Hematopoietic multipotent progenitor cell treated with erythropoietin and hydrocortisone succinate and interleukin-3 and kit ligand, for 8 days (in vitro differentiated cells): ENCODE measurements around the gene NUDT6.

Experiments
- DNase-seq: peaks from one replicate; pipeline ENCODE4 v3.0.0-alpha.2; 2015

NUDT6 gene

DNA sequence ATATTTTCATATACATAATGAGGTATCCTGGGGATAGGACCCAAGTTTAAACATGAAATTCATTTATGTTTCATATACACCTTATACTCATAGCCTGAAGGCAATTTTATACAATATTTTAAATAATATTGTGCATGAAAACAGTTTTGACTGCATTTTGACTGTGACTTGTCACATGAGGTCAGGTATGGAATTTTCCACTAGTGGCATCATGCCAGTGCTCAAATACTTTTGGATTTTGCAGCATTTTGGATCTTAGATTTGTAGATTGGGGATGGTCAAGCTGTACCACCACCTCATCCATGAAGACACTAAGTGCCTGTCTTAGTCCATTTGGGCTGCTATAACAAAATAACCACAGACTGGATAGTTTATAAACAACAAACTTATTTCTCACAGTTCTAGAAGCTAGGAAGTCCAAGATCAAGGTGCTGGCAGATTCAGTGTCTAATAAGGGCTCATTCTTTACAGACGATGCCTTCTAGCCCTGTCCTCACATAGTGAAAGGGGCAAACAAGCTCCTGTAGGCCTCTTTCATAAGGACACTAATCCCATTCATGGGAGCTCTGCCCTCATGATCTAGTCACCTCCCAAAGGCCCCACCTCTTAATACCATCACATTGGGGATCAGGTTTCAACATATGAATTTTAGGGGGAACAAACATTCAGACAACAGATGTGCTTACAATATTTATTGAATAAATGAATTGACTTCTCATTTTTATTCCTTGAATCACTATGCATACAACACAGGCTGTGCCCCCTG, 9.4 kb downstream of the NUDT6 start:
- no peak for DNase-seq

DNA sequence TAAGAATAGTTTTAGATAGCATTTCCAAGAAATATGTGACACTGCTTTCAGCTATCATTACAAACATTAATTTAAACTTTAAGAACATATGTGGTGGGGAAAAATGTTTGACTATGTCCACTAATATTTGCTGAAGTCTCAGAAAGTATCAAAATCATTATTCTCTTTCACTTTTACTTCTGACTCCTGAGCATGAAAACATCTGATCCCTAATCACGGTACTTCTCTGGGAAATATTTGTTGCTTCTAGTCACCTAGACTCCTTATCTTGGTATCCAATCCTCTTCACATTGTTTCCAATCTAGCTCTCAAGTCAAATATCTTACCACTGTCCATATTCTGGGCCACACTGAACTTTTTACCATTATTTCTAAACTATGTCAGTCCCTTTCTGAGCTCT, 10.8 kb downstream of the NUDT6 start:
- no peak for DNase-seq

DNA sequence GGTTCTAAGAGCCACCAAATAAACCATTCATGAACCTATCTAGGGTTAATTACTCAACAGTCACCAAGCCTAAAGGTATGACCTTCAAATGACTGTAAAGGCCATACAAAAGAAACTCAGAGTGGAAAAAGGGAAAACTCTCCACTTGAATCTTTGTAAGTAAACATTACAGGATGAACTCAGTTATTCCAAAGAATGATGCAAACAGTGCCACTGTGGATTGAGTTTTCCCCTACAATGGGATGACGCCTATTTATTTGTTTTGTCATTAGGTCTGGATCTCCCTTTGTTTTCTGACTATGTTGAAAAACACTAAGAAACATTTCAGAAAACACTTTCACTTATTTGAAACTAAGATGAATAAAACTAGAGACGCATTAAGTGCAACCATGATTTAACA, 12.7 kb downstream of the NUDT6 start:
- no peak for DNase-seq

DNA sequence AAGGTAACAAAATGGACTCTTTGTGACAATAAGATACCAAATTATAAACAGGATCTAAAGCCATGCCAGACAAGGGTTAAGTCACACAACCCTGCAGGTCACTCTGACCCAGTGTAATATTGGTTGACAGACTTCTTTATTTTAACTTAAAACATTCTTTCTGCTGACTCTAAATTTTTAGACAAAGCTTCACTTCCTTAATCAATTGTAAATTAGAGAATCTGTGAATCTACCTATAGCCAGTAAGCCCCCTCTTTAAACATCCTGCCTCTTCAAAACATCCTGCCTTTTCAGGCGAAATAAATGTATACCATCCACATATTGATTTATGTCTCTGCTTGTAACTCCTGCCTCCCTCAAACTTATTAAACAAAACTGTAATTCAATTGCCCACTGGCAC, 14.2 kb downstream of the NUDT6 start:
- DNase-seq, result no peak

DNA sequence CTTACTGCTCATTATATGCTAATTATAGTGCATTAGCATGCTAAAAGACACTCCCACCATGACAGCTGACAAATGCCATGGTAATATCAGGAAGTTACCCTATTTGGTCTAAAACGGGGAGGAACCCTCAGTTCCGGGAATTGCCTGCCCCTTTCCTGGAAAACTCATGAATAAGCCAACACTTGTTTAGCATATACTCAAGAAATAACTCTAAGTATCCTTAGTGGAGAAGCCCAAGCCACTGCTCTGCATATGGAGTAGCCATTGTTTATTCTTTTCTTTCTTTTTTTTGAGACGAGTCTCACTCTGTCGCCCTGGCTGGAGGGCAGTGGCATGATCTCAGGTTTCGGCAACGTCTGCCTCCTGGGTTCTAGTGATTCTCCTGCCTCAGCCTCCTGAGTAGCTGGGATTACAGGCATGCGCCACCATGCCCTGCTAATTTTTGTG, 15.5 kb downstream of the NUDT6 start:
- DNase-seq, result peak; percentile 30

DNA sequence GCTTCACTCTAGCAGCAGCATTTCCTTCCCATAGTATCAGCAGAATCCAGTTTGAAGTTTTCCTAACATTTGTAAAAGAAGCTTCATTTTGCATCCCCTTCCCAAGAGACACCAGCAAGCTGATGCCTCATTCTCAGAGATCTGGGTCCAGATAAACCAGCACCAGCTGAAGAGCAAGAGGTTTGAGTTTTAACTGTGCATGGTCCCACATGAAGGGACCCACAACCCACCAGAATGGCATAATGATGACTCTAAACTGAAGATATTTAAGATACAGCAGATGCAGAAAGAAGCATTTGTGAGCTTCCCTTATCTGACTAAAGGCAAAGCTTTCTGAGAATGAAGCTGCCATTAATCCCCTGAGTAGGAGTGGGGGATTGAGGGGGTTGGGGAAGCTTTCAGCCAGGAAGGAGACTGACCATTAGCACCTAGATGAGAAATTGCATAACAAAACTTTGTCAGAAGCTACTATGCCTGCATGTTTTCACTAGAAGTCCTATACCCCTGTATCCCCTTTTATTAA, 18.6 kb downstream of the NUDT6 start:
- no peak for DNase-seq

DNA sequence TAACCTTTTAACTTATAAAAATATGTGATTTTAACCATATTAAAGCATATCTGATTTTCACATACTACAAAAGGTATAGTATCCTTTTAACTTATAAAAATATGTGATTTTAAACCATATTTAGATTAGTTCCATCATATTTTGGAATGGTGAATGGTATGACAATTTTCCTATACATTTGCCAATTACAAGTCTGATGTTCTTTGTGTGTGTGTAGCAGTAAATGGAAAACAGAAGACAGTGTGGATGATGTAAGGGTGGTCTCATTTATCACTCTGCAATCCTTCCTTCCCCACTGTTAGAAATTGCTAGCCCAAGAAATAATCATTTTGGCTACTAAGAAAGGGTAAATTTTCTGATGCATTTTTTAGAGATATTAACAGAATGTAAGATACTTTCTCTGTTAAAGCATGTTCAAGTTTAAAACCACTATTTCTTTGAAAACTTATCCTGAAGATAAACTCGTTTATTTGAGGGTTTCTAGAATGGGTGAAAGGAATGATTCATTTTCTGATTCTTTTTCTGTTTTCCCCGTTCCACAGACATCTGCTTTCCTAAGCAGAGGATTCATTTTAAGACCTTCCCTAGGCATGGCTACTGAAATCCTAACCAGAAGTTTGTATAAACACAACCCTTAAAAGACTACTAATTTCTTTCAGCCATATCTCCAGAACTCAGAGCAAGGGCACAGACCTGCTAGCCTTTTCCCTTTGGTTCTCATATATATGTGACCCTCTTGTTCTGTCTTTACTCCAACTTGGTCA, 21.0 kb downstream of the NUDT6 start:
- DNase-seq, result no peak

DNA sequence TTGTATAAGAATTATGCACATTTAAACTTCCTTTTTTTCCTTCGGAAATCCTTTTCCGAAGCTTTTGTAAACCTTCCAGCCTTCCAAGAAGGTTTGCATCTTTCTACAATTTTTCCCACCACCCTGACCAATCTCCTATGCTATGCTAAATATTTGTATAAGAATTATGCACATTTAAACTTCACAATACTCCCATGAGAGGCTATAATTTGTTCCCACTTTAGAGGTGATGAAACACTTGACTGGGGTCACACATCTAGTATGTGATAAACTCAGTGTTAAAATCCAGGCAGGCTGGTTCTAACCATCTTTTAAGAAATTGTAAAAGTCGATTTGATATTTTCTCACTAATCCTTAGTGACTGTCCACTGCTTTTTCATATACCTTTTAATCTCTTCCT, 22.1 kb downstream of the NUDT6 start:
- DNase-seq, result no peak

DNA sequence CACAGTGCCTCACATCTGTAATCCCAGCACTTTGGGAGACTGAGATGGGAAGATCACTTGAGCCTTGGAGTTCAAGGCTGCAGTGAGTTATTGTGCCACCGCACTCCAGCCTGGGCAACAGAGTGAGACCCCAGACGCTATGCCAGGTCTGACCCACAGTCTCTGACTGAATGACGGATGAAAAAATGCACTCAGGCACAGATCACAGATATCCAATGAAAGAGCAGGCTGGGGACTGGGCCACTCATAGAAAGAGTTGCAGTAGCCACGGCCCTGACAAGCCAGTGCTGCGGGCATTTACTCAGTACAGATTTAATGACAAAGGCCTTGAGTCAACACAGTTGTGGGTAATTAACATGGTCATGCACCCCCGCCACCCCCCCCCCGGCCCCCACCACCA, 22.7 kb downstream of the NUDT6 start:
- DNase-seq, result no peak

DNA sequence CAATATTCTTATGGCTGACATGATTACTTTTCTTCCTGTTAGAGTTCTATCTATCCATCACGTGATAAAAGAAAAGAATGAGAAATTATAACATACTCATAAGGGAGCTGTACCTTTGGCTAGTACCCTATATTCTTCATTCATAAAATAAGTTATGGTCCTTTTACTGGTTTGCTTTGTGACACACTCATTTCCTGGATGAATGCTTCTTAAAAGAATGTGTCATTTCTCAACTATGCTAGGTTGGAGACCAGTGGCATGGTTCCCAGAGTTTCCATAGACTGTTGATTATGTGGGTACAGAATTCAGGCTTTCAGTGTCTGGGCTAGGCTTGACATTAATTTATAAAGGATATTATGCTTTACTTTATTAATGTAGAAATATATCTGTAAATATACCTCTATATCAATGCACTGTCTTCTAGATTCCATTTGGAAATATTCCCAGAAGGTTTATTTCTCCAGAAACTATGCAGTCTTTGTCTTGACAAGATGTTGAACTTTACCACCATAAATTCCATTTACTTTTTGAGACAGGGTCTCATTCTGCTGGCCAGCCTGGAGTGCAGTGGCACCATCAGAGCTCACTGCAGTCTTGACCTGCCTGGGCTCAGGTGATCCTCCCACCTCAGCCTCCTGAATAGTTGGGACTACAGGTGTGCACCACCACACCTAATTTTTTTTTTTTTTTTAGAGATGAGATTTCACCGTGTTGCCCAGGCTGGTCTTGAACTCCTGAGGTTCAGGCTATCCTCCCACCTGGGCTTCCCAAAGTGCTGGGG, 23.8 kb downstream of the NUDT6 start:
- no peak for DNase-seq

DNA sequence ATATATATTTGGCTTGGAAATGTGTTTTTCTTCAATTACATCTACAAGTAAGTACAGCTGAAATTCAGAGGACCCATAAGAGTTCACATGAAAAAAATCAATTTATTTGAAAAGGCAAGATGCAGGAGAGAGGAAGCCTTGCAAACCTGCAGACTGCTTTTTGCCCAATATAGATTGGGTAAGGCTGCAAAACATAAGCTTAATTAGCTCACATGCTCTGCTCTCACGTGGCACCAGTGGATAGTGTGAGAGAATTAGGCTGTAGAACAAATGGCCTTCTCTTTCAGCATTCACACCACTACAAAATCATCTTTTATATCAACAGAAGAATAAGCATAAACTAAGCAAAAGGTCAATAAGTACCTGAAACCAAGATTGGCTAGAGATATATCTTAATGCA, 26.1 kb downstream of the NUDT6 start:
- no peak for DNase-seq

DNA sequence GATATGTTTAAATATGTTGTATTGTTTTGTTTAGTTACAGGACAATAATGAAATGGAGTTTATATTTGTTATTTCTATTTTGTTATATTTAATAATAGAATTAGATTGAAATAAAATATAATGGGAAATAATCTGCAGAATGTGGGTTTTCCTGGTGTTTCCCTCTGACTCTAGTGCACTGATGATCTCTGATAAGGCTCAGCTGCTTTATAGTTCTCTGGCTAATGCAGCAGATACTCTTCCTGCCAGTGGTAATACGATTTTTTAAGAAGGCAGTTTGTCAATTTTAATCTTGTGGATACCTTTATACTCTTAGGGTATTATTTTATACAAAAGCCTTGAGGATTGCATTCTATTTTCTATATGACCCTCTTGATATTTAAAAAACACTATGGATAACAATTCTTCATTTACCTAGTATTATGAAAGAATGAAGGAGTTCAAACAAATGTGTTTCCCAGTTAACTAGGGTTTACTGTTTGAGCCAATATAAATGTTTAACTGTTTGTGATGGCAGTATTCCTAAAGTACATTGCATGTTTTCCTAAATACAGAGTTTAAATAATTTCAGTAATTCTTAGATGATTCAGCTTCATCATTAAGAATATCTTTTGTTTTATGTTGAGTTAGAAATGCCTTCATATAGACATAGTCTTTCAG, 26.9 kb downstream of the NUDT6 start:
- DNase-seq, result no peak

DNA sequence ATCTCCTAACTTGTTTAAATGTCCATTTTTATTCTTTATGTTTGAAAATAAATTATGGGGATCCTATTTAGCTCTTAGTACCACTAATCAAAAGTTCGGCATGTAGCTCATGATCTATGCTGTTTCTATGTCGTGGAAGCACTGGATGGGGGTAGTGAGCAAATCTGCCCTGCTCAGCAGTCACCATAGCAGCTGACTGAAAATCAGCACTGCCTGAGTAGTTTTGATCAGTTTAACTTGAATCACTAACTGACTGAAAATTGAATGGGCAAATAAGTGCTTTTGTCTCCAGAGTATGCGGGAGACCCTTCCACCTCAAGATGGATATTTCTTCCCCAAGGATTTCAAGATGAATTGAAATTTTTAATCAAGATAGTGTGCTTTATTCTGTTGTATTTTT, 27.6 kb downstream of the NUDT6 start:
- no peak for DNase-seq

DNA sequence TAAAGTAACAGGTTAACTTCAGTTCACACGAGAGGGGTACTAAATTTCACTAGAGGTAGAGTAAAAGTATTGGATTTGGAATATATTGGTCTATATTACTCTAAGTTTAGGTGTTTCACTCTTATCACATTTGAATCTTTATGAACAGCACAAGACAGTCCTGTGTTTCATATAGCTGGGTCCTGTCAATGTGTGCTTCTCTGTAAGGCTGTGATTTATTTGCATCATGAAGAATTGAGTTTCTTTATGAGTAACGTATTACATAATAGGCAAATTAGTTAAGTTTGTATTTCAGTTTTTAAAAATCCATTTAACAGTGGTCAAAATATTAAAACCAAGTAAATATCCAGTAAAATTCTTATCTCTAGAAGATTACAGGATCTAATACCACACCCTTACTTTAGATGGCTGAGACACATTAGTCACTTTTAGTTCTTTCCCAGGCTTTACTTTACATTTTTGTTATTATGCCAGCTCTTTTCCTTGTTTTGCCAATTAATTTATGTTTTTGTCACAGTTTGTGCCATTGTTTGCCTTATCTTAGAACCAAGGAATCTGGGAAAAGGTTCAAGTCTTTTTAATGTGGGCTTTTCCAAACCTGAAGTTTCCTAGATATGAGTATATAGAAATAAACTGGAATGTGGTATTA, 32.1 kb downstream of the NUDT6 start:
- no peak for DNase-seq

DNA sequence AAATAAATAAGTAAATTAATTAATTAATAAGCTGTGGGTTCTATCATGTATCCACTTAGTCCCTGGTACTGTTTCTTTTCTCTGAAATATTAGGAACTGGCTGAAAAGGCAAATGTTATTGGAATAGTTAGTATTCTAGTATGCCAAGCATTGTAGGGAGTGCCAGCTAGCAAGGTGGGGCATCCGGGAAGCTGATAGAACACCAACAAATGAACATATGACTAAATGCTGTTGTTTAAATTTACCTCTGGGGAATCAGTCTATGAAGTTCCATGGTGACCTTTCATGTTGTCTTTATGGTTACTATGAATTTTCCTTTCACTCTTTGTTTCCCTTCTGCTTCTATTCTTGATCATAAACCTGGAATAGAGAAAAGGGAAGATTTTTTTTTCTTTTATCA, 32.7 kb downstream of the NUDT6 start:
- DNase-seq, result no peak

DNA sequence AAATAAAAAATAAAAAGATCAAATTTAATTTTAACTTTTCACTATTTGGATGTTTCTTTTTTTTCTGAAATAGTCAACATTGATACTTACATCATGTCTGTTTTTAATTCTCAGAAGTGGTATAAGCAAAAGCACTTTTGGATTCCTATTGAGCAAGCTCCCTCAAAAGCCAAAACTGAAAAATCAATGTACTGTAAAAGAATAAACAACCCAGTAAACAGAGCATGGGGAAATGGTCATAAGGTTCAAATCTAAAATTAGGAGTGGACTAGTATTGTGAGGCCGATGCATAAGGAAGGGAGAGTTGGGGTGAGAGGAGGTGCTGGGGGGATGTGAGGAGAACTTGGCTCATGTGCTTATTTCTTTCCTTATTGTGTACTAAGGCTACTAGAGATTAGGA, 37.9 kb downstream of the NUDT6 start:
- DNase-seq, result no peak

DNA sequence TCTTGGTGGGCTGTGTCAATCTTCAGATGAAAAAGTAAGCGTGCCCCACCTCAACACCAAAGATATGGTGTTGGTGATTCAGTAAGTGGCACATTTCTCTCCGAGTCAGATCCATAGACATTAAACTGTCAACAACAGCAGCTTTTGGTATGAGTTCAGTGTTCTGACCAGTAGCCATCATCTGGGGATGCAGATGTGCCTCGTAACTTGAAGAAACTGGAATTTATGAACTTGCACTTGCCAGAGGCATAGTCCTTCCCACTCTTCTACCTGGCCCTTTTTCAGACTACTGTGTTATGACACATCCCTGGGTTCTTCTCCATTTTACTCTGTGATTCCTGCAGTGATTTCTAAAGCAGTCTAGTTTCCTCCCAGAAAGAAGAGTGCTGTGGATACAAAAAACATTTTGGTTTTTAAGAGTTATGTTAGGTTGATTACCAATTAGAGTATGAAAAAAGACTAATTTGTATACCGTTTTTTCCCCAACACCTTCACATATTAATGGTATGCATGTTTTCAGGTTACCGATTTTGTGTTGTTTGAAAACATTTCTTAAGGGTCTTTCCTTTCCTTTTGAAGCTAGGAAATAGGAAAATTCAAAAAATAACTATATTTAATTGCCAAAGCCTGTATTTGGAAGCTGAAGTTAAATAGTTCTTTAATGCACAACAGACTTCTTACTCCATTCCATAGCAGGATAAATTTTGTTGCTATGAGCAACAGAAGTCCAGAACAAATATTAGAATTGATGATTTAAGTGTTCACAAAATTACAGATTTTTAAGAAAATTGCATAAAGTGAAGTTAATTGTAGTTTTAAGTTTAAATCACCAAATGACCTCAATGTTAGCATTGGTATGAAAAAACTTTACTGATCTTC, 39.3 kb downstream of the NUDT6 start:
- no peak for DNase-seq

DNA sequence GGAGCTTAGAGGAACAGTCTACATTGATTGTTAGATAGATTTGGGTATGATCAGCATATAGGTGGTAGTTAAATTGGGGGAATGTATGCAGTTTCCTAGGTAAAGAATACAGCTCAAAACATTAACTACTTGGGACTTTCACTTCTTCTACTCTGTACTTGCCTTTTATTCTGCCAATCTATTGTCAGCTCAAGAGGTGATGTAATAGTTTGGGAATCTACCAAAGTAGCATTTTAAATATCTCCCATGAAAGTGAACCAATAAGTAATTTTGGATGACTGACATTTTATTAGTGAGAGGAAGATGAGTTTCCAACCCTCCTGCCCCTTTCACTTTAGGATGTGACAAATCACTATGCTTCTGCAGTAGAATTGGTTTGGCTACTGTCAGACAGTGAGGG, 43.4 kb downstream of the NUDT6 start:
- no peak for DNase-seq

DNA sequence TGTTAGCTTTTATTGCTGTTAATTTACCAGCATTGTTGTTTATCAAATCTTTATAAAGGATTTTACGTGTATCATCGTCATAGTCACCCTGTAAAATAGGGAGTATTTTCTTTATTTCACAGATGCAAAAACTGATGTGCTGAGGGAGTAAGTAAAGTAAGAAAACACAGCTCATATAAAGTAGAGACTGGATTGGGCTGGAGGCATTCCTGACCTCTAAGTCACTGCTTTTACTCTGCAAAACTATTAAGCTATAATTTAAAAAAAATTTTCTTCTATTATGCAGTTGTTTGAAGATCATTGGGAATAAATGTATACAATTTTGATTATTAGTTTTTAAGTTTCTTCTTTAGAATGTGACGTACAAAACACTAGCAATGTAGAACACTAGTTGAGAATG, 45.9 kb downstream of the NUDT6 start:
- DNase-seq, result no peak

DNA sequence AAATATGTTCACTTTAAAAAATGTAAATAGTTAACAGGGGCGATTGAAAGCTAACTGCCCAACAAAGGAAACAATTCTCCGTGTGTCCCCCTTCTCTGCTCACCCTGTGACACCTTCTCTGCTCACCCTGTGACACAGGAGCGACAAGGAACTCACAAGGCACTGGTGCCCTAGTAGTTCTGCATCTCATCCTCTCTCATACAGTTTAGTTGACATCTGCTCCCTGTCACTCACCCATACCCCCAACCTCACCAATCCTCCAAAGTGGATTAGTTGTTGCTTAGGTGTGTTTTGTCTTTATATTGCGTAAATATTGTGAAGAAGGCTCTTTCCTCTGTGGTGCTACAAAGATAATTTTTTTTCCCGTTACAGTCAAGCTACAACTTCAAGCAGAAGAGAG, 46.4 kb downstream of the NUDT6 start:
- no peak for DNase-seq

DNA sequence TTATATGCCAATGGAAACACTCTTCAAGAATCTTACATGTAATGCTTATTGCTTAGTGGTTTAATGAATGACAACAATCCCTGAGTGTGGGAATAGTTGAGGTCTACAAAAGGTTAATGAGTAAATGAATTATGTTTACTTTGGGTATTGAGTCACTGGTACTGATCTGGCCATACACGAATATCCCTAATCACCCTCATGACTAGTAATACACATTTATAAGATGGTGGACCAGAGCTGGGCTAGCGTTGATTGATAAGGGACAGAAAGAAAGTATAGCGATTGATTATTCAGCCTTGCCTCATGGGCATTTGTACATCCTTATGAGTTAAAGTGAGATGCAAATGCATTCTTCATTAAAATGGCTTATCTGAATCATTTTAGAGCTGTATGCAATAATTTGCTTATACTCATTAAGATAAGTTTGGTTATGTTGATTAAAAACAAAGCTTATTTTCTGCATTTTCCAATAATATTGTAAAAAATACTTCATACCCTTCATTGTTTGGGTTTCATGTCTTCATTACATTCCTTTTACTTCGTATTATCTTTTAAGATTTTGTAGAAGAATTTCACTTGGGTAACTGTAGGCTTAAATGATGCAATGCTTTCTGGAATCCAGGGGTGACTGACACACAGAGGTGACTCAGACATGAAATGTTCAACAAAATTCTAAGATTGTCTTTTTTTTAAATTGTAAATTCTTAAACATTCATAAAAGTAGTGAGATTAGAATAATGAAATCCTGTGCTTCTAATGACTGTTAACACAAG, 48.4 kb downstream of the NUDT6 start:
- DNase-seq, result no peak
